Islet of Langerhans (tissue), 1 donor: Measurements from ENCODE around the gene SLC25A45.
"Not testable (repeated sequence)": the region's sequence is repeated elsewhere in the genome, so short reads cannot be mapped to it uniquely, and the experiment has no call there.

Experiments used
- FAIRE-seq: peaks from one replicate; lab custom pipeline; 2011; peaks lifted over from hg19 to GRCh38; lab: Jason Lieb, UNC

SLC25A45 gene

GRCh38 chr11:65357856-65358356, 24.5 kb downstream of the SLC25A45 start:
- FAIRE-seq = no peak

GRCh38 chr11:65356394-65356972, 26.0 kb downstream of the SLC25A45 start:
- no peak for FAIRE-seq

DNA sequence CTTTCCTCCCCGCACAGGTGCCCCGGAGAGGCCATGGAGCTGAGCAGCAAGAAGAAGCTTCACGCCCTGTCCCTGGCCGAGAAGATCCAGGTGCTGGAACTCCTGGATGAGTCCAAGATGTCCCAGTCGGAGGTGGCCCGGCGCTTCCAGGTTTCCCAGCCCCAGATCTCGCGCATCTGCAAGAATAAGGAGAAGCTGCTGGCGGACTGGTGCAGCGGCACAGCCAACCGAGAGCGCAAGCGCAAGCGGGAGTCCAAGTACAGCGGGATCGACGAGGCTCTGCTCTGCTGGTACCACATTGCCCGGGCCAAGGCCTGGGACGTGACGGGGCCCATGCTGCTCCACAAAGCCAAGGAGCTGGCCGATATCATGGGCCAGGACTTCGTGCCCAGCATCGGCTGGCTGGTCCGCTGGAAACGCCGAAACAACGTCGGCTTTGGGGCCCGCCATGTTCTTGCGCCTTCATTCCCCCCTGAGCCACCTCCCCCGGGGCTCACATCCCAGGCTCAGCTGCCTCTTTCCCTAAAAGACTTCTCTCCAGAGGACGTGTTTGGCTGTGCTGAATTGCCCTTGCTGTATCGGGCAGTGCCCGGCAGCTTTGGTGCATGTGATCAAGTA, 26.6 kb downstream of the SLC25A45 start:
- no peak for FAIRE-seq

DNA sequence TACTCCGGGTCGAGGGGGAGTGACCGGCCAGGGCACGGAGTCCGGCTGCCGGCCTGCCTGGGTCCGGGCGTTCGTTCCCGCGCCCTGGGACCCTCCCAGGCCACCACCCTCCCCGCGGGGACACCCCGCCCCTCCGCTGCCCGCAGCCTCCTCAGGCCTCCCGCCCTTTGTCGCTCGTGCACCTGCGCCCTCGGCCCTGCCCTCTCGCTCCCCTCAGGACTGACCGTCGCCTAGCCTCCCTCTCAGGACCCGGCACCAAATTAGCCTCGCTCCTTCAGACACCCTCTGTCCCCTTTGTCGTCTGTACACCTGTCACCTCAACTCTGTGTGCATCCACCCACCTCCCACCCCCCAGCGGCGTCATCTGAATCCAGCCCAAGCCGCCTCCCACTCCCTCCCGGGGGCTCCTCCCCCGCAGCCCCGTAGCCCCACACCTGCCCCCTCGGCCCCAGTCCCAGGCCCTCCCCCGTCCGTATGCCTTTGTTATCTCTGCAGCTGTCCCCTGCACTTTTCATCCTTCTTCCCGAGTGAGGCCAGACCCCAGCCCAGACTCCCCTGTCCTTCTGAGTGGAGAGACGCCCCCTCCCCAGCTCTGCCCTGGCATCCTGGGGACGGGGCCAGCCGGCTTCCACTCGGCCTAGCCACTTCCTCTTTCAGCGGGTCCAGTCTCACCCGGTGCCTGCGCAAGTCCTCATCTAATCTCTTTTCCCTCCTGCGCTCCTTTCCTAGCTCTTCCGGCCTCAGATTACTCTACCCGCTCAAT, 27.3 kb downstream of the SLC25A45 start:
- no peak for FAIRE-seq

DNA sequence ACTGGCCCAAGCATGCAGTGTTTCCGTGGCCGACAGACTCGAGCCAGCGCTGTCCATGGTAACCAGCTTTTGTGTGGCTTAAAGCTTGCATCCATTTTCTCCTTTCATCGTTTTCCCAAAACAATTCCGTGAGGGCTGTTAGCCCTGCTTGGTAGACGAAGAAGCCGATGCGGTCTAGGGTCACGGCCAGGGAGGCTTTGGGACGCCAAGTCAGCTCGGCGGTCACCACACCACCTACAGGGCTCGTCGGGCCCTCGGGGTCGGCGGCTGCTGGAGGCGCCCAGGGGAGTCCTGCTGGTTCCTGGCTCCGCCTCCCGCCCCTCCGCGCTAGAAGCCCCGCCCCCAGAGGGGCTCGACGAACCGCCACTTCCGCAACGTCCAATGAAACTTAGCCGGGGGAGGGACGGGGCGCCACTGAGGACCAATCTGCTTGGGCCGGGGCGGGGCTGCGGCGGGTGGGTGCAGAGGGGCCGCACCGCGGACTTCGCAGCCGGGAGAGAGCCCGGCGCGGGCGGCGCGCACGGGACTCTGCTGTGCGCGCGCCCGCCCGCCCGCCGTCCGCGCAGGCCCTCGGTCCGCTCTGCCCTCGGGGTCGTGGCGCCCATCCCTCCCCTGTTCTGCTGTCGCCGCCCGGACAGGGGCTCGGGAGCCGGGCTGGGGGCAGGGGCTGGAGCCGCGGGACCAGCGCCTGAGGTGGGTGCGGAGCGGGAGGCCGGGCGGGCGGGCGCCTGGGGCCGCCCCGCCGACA, 28.0 kb downstream of the SLC25A45 start, which contains the start of gene TIGD3:
Gene TIGD3 (plus strand): TSS at position 487 of the 748 bp plus-strand sequence. CDS start 1,058 bp downstream, outside the sequence.
- FAIRE-seq = no peak

DNA sequence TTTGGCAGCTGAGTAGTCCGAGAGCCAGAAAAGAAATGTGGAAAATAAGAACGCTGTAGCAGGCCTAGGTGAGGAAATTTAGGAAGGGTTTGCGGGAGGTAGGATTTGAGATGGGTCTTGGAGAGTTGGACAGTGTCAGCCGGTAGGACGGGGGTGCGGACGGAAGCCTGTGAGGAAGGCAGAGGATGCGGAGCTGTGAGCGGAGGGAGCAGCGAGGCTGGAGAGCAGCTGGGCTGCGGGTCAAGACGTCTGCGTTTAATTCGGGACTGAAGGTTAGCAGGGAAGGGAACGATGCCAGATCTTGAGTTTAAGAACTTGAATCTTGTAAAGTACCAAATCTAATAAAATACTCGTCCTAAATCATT, 28.6 kb downstream of the SLC25A45 start:
- no peak for FAIRE-seq

DNA sequence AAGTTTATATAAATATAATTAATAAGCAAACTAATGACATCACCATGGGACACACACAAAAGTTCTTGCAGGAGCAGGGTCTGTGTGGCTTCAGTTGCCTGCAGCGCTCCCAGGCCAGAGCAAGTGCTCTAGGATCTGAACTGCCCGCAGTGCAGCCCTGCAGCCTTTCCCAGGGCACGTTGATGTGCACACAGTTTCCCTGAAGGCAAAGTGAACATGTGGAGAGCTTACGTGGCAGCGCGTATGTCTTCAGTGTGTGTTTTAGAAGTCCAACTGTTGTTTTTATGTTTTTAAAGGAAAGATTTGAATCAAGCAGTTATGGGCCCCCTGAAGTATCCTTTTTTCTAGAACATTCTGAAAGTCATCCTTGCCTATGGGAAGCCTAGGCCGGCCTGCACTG, 29.1 kb downstream of the SLC25A45 start:
- FAIRE-seq = no peak

GRCh38 chr11:65352783-65353182, 29.7 kb downstream of the SLC25A45 start:
- FAIRE-seq = peak; percentile 90

DNA sequence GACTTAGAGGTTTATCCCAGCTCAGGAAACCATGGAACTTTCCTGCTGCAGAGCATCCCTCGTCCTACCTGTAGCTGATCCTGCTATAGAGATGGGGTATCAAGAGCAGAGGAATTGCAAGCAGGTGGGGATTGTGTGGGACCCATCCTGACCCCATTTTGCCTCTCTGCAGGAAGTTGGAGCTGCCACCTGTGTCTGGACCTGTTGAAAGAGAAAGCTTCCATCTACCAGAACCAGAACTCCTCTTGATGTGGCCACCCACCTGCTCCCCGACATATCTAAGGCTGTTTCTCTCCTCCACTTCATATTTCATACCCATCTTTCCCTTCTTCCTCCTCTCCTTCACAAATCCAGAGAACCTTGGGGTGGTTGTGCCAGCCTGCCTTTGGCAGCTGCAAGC, 30.9 kb downstream of the SLC25A45 start:
- no peak for FAIRE-seq

- FAIRE-seq = no peak
Measured at GRCh38 chr11:65341856-65342255, 40.6 kb downstream of the SLC25A45 start.

GRCh38 chr11:65340226-65340625, 42.2 kb downstream of the SLC25A45 start:
- FAIRE-seq = no peak

- FAIRE-seq = no peak
Measured at GRCh38 chr11:65338676-65339075, 43.8 kb downstream of the SLC25A45 start.

- no peak for FAIRE-seq
Measured at GRCh38 chr11:65334696-65335295, 47.6 kb downstream of the SLC25A45 start.

DNA sequence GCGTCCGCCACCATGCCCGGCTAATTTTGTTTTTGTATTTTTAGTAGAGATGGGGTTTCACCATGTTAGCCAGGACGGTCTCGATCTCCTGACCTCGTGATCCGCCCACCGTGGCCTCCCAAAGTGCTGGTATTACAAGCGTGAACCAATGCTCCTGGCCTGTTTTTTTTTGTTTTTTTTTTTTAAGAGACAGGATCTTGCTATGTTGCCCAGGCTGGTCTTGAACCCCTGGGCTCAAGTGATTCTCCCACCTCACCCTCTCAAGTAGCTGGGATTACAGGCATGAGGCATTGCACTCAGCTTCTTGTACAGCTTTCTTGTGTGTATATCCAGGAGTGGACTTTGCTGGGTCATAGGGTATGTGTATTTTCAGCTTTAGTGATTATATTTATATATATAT, 49.9 kb downstream of the SLC25A45 start:
- not testable (repeated sequence) for FAIRE-seq

DNA sequence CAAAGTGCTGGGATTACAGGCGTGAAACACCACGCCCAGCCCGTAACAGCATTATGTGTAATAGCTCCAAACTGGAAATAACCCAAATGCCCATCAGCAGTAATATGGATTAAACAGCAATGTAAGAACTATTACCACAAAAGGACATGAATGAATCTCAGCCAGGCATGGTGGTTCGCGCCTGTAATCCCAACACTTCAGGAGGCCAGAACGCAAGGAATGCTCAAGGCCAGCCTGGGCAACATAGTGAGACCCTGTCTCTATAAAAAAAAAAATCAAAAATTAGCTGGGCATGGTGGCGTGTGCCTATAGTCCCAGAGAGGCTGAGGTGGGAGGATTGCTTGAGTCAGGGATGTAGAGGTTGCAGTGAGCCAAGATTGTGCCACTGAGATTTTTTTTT, 51.9 kb downstream of the SLC25A45 start:
- FAIRE-seq = no peak

DNA sequence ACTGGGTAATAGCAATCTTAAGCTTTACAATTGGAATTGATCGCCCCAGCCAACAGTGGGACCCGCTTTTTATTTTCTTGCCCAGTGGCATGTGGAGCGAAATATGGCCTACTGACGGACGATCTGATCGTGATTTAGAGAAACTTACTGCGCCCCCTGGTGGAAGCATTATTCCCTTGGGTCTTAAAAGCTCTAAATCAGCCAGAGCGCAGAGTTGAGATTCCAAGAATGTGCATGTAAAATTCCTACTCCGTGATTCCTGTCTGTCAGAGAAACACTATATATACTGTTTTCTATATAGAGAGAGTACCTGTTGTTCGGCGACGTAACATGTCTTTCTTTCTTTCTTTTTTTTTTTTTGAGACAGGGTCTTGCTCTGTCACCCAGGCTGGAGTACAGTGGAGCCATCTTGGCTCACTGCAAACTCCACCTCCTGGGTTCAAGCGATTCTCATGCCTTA, 52.5 kb downstream of the SLC25A45 start:
- FAIRE-seq = no peak

DNA sequence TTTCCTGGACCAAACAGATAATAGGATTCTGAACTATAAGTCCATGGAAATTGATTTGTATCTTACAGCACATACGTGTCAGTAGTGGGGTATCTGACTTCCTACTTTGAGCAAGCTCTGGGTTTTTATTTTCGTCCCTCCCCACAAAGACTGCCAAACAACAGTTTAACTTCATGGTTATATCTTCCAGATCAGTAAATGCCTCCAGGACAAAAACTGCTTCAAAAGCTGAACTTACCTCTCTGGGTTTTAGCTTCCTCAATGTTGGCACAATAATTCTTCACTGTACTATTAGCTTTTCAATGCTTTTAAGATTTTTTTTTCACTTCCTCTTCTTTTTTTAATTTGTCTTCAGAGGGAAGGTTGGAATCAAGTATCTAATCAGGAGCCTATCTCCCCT, 53.0 kb downstream of the SLC25A45 start:
- FAIRE-seq = no peak

DNA sequence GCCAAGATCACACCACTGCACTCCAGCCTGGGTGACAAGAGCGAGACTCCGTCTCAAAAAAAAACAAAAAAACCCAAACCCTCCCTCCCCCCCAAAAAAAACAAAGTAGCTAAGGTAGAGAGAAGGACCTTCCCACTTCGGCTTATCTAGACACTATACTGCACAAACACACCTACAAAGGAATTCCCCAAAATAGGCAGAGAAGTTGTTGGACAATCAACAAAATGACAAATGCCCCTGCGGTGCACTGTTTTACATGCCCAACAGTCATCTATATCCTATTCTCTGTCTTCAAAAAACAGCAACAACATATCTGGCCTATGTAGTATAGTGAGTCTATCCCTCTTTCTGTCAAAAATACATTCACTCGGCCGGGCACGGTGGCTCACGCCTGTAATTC, 55.4 kb downstream of the SLC25A45 start:
- no peak for FAIRE-seq

GRCh38 chr11:65325435-65325834, 57.0 kb downstream of the SLC25A45 start:
- no peak for FAIRE-seq
